ENCODE data around the gene MRPL23. TPM values are rescaled to one million over a fixed set of nuclear protein-coding genes. Genes with fewer than 3 reads are reported as not detected.

Gene MRPL23
- polyA plus RNA-seq, 1 experiment: 63.3 TPM

- POLR2A ChIA-PET: no interaction called here
- no peak for DNase-seq (ENCODE audit: low read depth, low spot score)
- H3K27ac ChIP-seq (ENCODE audit: low read depth, low read length): no peak overlapping the region
- no peaks in the 10 kb centered on the region for H3K27me3 ChIP-seq (ENCODE audit: control insufficient read depth, insufficient read depth, low read length)
- TF ChIP-seq, protein P1, sequence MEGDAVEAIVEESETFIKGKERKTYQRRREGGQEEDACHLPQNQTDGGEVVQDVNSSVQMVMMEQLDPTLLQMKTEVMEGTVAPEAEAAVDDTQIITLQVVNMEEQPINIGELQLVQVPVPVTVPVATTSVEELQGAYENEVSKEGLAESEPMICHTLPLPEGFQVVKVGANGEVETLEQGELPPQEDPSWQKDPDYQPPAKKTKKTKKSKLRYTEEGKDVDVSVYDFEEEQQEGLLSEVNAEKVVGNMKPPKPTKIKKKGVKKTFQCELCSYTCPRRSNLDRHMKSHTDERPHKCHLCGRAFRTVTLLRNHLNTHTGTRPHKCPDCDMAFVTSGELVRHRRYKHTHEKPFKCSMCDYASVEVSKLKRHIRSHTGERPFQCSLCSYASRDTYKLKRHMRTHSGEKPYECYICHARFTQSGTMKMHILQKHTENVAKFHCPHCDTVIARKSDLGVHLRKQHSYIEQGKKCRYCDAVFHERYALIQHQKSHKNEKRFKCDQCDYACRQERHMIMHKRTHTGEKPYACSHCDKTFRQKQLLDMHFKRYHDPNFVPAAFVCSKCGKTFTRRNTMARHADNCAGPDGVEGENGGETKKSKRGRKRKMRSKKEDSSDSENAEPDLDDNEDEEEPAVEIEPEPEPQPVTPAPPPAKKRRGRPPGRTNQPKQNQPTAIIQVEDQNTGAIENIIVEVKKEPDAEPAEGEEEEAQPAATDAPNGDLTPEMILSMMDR (IDR thresholded peaks at IDR 0.05; ENCODE audit: low read depth, low read length): no peak
- no peak overlapping the region for H3K4me3 ChIP-seq (ENCODE audit: low read depth, low read length)
- no peaks in the 10 kb centered on the region for H3K9me3 ChIP-seq (ENCODE audit: control insufficient read depth, insufficient read depth, low read length)
- CTCF ChIA-PET: no interaction called here
Measured at GRCh38 chr11:1983601-1983961, 36.4 kb downstream of the MRPL23 start.

GRCh38 chr11:1987024-1987423 is 39.9 kb downstream of the MRPL23 start:
- TF ChIP-seq, protein P1 (IDR thresholded peaks at IDR 0.05; ENCODE audit: low read depth, low read length): no peak
- POLR2A ChIA-PET: no interaction called here

DNA sequence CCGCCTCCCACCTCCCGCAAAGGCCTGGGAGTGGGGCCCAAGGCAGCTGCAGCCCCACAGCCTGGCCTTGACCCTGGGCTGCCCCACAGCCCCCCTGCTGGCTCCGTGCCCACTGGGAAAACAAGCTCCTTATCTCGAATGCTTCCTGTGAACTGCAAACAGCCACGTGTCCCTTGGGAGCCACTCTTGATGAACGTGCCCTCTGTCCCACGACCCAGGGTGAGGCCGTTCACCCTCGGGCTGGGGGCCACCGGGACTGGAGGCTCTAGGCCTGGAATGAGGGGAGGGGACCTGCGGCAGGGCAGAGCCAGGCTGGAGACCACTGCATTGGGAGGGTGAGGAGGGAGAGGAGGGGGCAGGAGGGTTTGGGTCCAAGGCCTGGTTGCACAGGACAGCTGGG is 41.0 kb downstream of the MRPL23 start:
- POLR2A ChIA-PET: no interaction called here
- CTCF ChIA-PET: interaction anchor here (0.7 kb wide), 1 partner anchor 12 kb away, joined by 3 read pairs; no protein-coding TSS in a partner anchor
- TF ChIP-seq, protein P1 (IDR thresholded peaks at IDR 0.05; ENCODE audit: low read depth, low read length): no peak

More at GRCh38 chr11:1987024-1987423, 39.9 kb downstream of the MRPL23 start:
- CTCF ChIA-PET: interaction anchor here (1.5 kb wide), 1 partner anchor 105 kb away, joined by 5 read pairs; no protein-coding TSS in a partner anchor
- no peaks in the 10 kb centered on the region for H3K9me3 ChIP-seq (ENCODE audit: control insufficient read depth, insufficient read depth, low read length)
- no peaks in the 10 kb centered on the region for H3K27me3 ChIP-seq (ENCODE audit: control insufficient read depth, insufficient read depth, low read length)
- H3K27ac ChIP-seq (ENCODE audit: low read depth, low read length): no peak overlapping the region
- H3K4me3 ChIP-seq (ENCODE audit: low read depth, low read length): no peak overlapping the region
- no peak for DNase-seq (ENCODE audit: low read depth, low spot score)

DNA sequence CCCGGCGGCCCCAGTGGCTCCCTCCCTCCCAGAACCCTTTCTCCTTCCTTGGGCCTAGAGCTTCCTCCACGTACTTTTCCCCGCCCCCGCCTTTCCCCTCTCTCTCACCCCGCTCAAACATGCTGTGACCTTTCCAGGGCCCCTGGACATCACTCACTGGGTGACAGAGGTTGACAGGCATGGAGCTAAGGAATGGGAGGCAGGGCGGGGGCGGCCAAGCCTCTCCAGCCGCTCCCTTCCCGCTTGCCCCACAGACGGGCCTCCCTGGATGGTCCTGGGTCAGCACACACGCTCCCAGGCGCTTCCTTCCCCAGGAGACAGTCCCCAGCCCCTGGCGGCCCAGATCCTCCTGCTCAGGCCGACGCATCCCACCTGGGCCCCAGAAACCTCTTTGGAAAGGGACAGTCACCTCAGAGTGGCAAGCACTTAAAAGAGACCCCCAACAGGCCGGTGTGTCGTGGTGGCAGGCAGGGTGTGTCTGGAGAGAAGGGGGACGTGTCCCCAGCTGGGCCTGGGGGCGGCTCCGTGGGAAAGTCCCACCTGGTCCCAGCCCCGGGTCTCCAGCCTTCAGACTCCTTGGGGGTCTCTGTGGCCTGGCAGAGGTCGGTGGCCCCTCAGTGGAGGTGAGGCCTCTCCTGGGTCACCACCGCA is 41.7 kb downstream of the MRPL23 start:
- TF ChIP-seq, protein P1 (IDR thresholded peaks at IDR 0.05; ENCODE audit: low read depth, low read length): no peak
- ChIA-PET CTCF (interaction anchor here (0.7 kb wide), 1 partner anchor 11 kb away, joined by 3 read pairs; no protein-coding TSS in a partner anchor), POLR2A (no interaction called here)
- Histone ChIP-seq H3K27ac (ENCODE audit: low read depth, low read length) (no peak overlapping the region), H3K4me3 (ENCODE audit: low read depth, low read length) (no peak overlapping the region), H3K9me3 (ENCODE audit: control insufficient read depth, insufficient read depth, low read length) (no peaks in the 10 kb centered on the region), H3K27me3 (ENCODE audit: control insufficient read depth, insufficient read depth, low read length) (no peaks in the 10 kb centered on the region)
- DNase-seq (ENCODE audit: low read depth, low spot score): no peak

More for the DNA sequence above, 41.0 kb downstream of the MRPL23 start:
- no peak overlapping the region for H3K4me3 ChIP-seq (ENCODE audit: low read depth, low read length)
- H3K9me3 ChIP-seq (ENCODE audit: control insufficient read depth, insufficient read depth, low read length): no peaks in the 10 kb centered on the region
- no peak for DNase-seq (ENCODE audit: low read depth, low spot score)
- no peak overlapping the region for H3K27ac ChIP-seq (ENCODE audit: low read depth, low read length)
- H3K27me3 ChIP-seq (ENCODE audit: control insufficient read depth, insufficient read depth, low read length): no peaks in the 10 kb centered on the region

GRCh38 chr11:1989953-1990352 is 42.8 kb downstream of the MRPL23 start:
- H3K4me3 ChIP-seq (ENCODE audit: low read depth, low read length): no peak overlapping the region
- CTCF ChIA-PET: no interaction called here
- no peaks in the 10 kb centered on the region for H3K9me3 ChIP-seq (ENCODE audit: control insufficient read depth, insufficient read depth, low read length)
- H3K27ac ChIP-seq (ENCODE audit: low read depth, low read length): no peak overlapping the region
- no peaks in the 10 kb centered on the region for H3K27me3 ChIP-seq (ENCODE audit: control insufficient read depth, insufficient read depth, low read length)
- POLR2A ChIA-PET: no interaction called here
- TF ChIP-seq, protein P1 (IDR thresholded peaks at IDR 0.05; ENCODE audit: low read depth, low read length): no peak
- DNase-seq (ENCODE audit: low read depth, low spot score): no peak

All from AG04450 (cell line).